DND-41 (cell line): Measurements from ENCODE around the gene CREB3L1.

Experiments used
- EZH2 ChIP-seq: IDR thresholded peaks from 3 replicates; pipeline ENCODE4 v1.6.1; 2012; ENCODE audit warnings: borderline replicate concordance, low read depth, mild to moderate bottlenecking, moderate library complexity, low read length, inconsistent platforms; ENCODE audit not compliant: severe bottlenecking
- TF ChIP-seq, protein P1 (sequence below): IDR thresholded peaks from 2 replicates; pipeline ENCODE4 v1.5.1; 2012; ENCODE audit warnings: borderline replicate concordance, low read length, moderate library complexity, mild to moderate bottlenecking; ENCODE audit not compliant: poor library complexity, severe bottlenecking; ENCODE audit errors: extremely low read depth

DNA sequence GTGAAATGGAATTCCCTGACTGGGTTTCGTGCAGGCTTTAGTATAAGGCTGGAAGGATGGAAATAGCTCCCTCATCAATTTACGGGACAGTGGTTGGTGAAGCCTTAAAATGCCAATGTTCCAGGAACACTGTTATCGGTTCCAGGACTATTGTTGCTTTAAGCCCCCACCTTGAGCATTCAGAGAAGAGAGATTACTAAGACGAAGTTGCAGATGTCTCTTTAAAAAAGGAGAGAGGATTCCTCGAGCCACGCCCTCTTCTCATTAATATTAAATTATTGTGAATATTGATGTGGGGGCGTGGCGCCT is 195 bp upstream of the CREB3L1 start:
- TF ChIP-seq, protein P1, sequence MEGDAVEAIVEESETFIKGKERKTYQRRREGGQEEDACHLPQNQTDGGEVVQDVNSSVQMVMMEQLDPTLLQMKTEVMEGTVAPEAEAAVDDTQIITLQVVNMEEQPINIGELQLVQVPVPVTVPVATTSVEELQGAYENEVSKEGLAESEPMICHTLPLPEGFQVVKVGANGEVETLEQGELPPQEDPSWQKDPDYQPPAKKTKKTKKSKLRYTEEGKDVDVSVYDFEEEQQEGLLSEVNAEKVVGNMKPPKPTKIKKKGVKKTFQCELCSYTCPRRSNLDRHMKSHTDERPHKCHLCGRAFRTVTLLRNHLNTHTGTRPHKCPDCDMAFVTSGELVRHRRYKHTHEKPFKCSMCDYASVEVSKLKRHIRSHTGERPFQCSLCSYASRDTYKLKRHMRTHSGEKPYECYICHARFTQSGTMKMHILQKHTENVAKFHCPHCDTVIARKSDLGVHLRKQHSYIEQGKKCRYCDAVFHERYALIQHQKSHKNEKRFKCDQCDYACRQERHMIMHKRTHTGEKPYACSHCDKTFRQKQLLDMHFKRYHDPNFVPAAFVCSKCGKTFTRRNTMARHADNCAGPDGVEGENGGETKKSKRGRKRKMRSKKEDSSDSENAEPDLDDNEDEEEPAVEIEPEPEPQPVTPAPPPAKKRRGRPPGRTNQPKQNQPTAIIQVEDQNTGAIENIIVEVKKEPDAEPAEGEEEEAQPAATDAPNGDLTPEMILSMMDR, result no peak
- TF ChIP-seq EZH2, result no peak
